Measurements from ENCODE around the gene COQ7.

COQ7 gene

GRCh38 chr16:19123535-19124178 lies 56.2 kb downstream of the COQ7 start:
- Histone ChIP-seq H3K9me3 (ENCODE audit: control insufficient read depth, low read length) (no peaks in the 10 kb centered on the region), H3K4me1 (ENCODE audit: control insufficient read depth, insufficient read depth, low read length, poor library complexity, severe bottlenecking) (no peaks in the 10 kb centered on the region), H3K36me3 (ENCODE audit: control insufficient read depth, insufficient read depth, low read length) (no peaks in the 10 kb centered on the region), H3K27me3 (replicated peaks; ENCODE audit: control insufficient read depth, insufficient read depth, low read length, poor library complexity, severe bottlenecking) (no peaks in the 10 kb centered on the region), H3K27ac (ENCODE audit: insufficient read depth, low read length, poor library complexity, severe bottlenecking) (no peak overlapping the region), H3K4me3 (ENCODE audit: insufficient read depth, low read depth, low read length, poor library complexity, severe bottlenecking) (no peak overlapping the region)
- no peak for DNase-seq

- no peaks in the 10 kb centered on the region for H3K4me1 ChIP-seq (ENCODE audit: control insufficient read depth, insufficient read depth, low read length, poor library complexity, severe bottlenecking)
- no peak overlapping the region for H3K4me3 ChIP-seq (ENCODE audit: insufficient read depth, low read depth, low read length, poor library complexity, severe bottlenecking)
- DNase-seq: no peak
- H3K27me3 ChIP-seq (replicated peaks; ENCODE audit: control insufficient read depth, insufficient read depth, low read length, poor library complexity, severe bottlenecking): no peaks in the 10 kb centered on the region
- no peaks in the 10 kb centered on the region for H3K9me3 ChIP-seq (ENCODE audit: control insufficient read depth, low read length)
- H3K36me3 ChIP-seq (ENCODE audit: control insufficient read depth, insufficient read depth, low read length): no peaks in the 10 kb centered on the region
- H3K27ac ChIP-seq (ENCODE audit: insufficient read depth, low read length, poor library complexity, severe bottlenecking): no peak overlapping the region
These were observed 58.9 kb downstream of the COQ7 start for GRCh38 chr16:19126300-19126699.

- Histone ChIP-seq H3K27me3 (replicated peaks; ENCODE audit: control insufficient read depth, insufficient read depth, low read length, poor library complexity, severe bottlenecking) (no peaks in the 10 kb centered on the region), H3K9me3 (ENCODE audit: control insufficient read depth, low read length) (no peaks in the 10 kb centered on the region), H3K36me3 (ENCODE audit: control insufficient read depth, insufficient read depth, low read length) (no peaks in the 10 kb centered on the region), H3K27ac (ENCODE audit: insufficient read depth, low read length, poor library complexity, severe bottlenecking) (no peak overlapping the region), H3K4me3 (ENCODE audit: insufficient read depth, low read depth, low read length, poor library complexity, severe bottlenecking) (no peak overlapping the region), H3K4me1 (ENCODE audit: control insufficient read depth, insufficient read depth, low read length, poor library complexity, severe bottlenecking) (no peaks in the 10 kb centered on the region)
- DNase-seq: no peak
These were observed 59.8 kb downstream of the COQ7 start for GRCh38 chr16:19127205-19127604.

- no peaks in the 10 kb centered on the region for H3K36me3 ChIP-seq (ENCODE audit: control insufficient read depth, insufficient read depth, low read length)
- no peaks in the 10 kb centered on the region for H3K27me3 ChIP-seq (replicated peaks; ENCODE audit: control insufficient read depth, insufficient read depth, low read length, poor library complexity, severe bottlenecking)
- H3K4me3 ChIP-seq (ENCODE audit: insufficient read depth, low read depth, low read length, poor library complexity, severe bottlenecking): no peak overlapping the region
- no peaks in the 10 kb centered on the region for H3K9me3 ChIP-seq (ENCODE audit: control insufficient read depth, low read length)
- no peak overlapping the region for H3K27ac ChIP-seq (ENCODE audit: insufficient read depth, low read length, poor library complexity, severe bottlenecking)
- no peaks in the 10 kb centered on the region for H3K4me1 ChIP-seq (ENCODE audit: control insufficient read depth, insufficient read depth, low read length, poor library complexity, severe bottlenecking)
- no peak for DNase-seq
These were observed 60.3 kb downstream of the COQ7 start for GRCh38 chr16:19127674-19128131.

GRCh38 chr16:19128454-19129200 lies 61.2 kb downstream of the COQ7 start:
- Histone ChIP-seq H3K36me3 (ENCODE audit: control insufficient read depth, insufficient read depth, low read length) (no peaks in the 10 kb centered on the region), H3K27ac (ENCODE audit: insufficient read depth, low read length, poor library complexity, severe bottlenecking) (no peak overlapping the region), H3K27me3 (replicated peaks; ENCODE audit: control insufficient read depth, insufficient read depth, low read length, poor library complexity, severe bottlenecking) (no peaks in the 10 kb centered on the region), H3K4me3 (ENCODE audit: insufficient read depth, low read depth, low read length, poor library complexity, severe bottlenecking) (no peak overlapping the region), H3K9me3 (ENCODE audit: control insufficient read depth, low read length) (no peaks in the 10 kb centered on the region), H3K4me1 (ENCODE audit: control insufficient read depth, insufficient read depth, low read length, poor library complexity, severe bottlenecking) (no peaks in the 10 kb centered on the region)
- DNase-seq: no peak
